Measurements from ENCODE around the gene RNF212B.

Gene RNF212B

DNA sequence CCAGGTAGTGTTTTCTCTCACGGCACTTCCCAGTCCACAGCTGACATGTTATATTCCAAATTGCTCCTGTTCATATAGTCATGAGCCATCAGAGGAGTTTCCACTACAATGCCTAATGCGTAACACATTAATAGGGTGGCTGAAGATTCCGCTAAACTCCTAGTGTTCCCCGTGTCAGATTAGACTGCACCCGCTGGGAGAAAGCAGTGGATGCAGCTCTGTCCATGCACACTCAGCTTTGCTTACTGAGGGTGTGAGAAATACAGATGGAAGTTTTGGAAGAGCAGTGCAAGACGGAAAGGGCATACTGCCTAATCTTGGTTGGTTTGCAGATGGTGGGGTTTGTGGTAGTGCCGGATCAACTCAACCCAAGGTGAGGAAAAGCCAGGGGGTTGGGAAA is 59.4 kb downstream of the RNF212B start:
- DNase-seq = no peak

DNA sequence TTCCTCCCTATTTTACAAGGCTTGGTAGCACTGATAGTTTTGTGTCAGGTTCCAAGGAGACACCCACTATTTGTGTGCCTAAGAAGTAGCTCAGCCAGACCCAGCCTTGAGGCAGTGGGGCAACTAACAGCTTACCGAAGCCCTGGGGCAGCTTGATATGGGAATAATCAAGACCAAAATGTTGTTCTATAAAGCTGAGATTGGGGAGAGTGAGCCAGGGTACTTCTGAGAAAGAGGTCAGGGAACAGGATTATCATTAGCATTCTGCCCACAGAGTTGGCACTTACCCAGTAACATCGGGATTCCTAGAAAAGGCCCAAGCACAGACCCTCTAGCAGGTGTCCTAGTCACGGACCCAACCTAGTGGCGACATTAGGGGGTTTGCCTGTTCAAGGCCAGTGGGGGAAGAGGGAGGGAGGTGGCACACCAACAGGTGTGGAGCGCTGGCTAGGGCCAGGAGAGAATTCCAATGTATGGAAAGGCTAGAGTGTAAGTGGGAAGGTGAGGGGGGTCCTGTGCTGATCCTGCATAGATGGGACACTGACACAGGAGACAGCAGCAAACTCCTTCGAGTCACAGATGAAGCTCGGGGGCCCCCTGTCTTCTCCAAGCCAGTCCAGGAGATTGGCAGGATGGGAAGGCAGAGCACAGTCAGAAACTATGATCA is 60.0 kb downstream of the RNF212B start:
- DNase-seq = no peak

GRCh38 chr14:23299211-23299957 is 61.6 kb downstream of the RNF212B start:
- DNase-seq = no peak

- no peak for DNase-seq
Observed at GRCh38 chr14:23299986-23300686, 62.4 kb downstream of the RNF212B start.

- DNase-seq = peak; percentile 36
Observed at GRCh38 chr14:23300687-23301223, 63.0 kb downstream of the RNF212B start.

GRCh38 chr14:23301288-23301968 is 63.7 kb downstream of the RNF212B start:
- DNase-seq = peak; percentile 98

DNA sequence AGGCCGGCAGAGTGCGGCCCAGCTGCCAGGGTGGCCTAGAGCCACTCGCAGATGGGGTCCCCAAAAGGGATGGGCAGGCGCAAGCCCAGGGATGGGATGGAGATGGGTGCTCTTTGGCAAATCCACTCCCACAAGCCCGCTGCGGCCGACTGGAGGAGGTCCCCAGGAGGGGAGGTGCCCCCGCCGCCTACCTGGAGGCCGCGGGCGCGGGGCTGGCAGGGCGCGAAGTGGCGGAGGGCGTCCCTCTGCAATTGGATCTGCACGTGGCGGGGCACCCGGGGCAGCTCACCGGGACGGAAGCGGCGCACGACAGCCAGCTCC is 64.2 kb downstream of the RNF212B start:
- no peak for DNase-seq

GRCh38 chr14:23302290-23303225 is 64.8 kb downstream of the RNF212B start, which contains the start of gene PPP1R3E:
Gene PPP1R3E (minus strand): TSS chr14:23302859. CDS start chr14:23302576, 283 bp downstream.
- peak; percentile 84 for DNase-seq

GRCh38 chr14:23306412-23307145 is 68.8 kb downstream of the RNF212B start, which contains the start of gene BCL2L2:
Gene BCL2L2 (plus strand): TSS chr14:23306833. CDS start chr14:23307768, 935 bp downstream.
- peak; percentile 93 for DNase-seq

GRCh38 chr14:23307146-23307530 is 69.4 kb downstream of the RNF212B start:
- DNase-seq = no peak

DNA sequence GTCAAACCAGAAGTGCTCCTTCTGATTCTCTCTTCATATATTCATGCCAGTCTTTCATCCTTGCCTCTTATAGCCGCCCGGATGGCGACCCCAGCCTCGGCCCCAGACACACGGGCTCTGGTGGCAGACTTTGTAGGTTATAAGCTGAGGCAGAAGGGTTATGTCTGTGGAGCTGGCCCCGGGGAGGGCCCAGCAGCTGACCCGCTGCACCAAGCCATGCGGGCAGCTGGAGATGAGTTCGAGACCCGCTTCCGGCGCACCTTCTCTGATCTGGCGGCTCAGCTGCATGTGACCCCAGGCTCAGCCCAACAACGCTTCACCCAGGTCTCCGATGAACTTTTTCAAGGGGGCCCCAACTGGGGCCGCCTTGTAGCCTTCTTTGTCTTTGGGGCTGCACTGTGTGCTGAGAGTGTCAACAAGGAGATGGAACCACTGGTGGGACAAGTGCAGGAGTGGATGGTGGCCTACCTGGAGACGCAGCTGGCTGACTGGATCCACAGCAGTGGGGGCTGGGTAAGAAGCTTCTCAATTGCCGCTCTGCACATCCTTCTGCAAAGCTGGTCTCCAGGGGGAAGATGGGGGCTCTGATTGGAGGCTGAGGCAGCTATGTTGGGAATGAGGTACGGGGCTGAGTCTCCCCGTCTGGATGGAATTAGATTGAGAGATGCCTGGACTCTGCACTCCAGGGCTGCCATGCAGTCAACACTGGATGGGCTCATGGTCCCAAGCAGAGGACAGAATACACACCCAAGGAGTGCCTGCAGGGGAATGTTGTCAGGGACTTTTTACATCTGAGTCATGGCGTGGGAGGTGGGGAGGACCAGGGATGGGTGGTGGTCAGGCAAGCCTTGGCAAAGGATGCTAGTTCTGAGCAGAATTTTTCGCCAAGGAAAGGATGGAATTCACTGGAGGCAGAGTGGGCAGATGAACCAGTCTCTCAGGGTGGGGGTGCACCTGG is 70.2 kb downstream of the RNF212B start:
- DNase-seq = no peak

GRCh38 chr14:23308721-23309445 is 71.1 kb downstream of the RNF212B start:
- DNase-seq = no peak

GRCh38 chr14:23310546-23310945 is 72.8 kb downstream of the RNF212B start:
- DNase-seq = no peak

DNA sequence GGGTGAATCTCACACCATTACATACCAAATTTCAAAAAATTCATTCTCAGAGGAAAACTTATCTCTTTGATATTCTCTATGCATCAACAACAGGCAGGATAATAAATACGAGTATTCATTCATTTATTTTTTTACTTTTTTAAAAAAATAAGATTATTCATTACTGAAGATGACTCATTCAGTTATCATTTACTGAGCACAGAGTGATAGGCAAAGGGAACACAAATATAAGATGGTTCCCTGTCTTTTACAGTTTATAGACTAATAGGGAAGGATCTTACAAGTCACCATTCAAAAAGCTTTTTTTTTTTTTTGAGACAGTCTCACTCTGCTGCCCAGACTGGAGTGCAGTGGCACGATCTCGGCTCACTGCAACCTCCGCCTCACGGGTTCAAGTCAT is 78.6 kb downstream of the RNF212B start:
- DNase-seq = no peak

DNA sequence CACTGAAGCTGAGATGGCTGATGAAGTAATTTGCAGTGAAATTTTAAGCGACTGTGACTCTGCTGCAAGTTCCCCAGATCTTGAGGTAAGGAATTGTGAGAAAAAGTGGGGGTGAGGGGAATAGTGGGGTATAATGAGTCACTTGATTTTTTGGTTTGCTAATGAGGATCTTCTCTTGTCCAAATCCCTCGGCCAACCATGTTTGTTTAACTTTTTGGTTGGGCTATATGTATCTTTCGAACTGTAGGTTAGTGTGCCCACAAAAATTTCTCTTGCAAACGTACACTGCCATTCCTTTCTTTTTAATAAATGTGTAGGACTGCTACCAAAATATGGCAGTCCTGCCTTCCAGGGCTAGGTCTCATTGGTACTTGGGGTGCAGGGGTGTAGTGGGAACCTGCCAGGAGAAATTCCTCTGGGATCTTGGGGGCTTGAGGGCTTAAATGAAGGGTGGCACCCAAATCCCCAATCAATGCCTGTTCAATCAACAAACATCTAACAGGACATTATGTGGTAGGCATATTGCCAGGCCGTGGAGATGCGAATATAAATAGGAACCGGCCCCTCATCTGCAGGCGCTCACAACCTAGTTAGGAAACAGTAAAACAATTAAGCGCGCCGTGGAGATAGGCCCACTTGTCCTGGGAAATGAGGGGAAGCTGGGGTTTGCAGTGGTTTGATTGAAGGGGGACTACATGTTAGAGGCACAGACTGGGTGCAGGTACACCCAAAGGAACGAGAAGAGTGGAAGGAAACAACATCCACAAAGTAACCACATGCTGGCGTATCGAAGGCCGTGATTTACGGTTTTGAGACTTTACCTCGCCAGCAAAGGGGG is 82.2 kb downstream of the RNF212B start:
- DNase-seq = no peak

DNA sequence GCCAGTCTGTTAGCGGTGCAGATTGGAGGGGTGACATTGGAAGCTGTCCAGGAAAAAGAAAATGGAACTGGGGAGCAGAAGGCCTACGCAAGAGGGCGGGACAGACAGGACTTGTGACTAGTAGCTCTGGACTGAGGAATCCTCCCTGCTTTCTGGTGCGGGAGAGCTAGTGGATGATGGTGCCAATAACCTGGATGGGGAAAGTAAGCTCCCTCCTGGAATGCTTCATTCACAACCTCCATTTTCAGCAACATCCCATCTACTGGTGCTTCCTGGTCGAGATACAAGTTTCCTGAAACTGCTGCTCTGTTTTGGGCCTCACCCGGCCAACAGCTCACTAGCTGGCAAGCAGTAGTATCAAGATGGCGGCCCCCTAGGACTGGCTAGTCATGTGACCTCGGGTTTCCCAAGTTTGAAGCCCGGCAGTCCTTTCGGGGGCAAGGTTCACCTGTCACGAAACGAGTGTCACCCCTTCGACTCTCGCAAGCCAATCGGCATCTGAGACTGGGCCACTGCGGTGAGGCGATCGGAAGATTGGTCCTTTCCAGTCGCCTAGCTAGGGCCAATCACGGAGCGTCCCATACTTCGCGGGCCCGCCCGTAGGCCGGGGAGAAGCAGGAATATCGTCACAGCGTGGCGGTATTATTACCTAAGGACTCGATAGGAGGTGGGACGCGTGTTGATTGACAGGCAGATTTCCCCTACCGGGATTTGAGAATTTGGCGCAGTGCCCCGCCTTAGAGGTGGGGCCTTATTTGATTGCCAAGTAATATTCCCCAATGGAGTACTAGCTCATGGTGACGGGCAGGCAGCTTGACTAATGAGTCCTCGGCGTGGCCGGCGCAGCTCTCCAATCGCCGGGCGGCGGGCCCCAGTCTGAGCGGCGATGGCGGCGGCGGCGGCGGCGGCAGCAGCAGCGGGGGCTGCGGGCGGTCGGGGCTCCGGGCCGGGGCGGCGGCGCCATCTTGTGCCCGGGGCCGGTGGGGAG is 83.1 kb downstream of the RNF212B start, which contains the start of gene PABPN1:
TSS of gene PABPN1 (plus strand) at position 874 of the 988 bp plus-strand sequence. CDS start at position 887, 13 bp downstream.
- peak; percentile 100 for DNase-seq

All from NCI-H146 (cell line).